ENCODE measurements around the gene GZMB.

DNA sequence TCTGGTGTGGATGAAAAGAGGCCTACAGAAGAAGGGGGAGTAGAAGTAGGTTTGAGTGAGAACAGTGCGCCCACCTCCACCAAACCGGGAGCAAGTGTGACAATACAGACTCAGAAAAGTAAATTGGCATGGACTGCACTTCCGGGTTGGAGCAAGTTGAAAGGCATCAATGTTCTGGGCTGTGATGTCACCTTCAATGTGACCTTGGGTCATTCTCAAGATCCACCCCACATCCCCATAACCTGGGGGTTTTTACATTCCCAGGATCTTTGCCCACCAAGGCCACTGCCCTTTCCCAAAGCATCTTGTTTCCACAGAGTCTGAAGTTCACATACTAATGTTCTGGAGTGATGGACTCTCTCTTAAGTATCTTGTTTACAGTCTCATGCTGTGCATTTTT is 5.3 kb upstream of the GZMB start:
- TF ChIP-seq POLR2AphosphoS5 (IDR thresholded peaks at IDR 0.05) (no peak), POLR2A (IDR thresholded peaks at IDR 0.05; ENCODE audit: low read depth) (no peak), EP300 (IDR thresholded peaks at IDR 0.05) (no peak)
- TF ChIP-seq, protein P1, sequence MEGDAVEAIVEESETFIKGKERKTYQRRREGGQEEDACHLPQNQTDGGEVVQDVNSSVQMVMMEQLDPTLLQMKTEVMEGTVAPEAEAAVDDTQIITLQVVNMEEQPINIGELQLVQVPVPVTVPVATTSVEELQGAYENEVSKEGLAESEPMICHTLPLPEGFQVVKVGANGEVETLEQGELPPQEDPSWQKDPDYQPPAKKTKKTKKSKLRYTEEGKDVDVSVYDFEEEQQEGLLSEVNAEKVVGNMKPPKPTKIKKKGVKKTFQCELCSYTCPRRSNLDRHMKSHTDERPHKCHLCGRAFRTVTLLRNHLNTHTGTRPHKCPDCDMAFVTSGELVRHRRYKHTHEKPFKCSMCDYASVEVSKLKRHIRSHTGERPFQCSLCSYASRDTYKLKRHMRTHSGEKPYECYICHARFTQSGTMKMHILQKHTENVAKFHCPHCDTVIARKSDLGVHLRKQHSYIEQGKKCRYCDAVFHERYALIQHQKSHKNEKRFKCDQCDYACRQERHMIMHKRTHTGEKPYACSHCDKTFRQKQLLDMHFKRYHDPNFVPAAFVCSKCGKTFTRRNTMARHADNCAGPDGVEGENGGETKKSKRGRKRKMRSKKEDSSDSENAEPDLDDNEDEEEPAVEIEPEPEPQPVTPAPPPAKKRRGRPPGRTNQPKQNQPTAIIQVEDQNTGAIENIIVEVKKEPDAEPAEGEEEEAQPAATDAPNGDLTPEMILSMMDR (IDR thresholded peaks at IDR 0.05): no peak

All from esophagus muscularis mucosa (tissue), 4 donors.